A172 (cell line): ENCODE data around the gene C3orf20. TPM values are rescaled to one million over a fixed set of nuclear protein-coding genes. Genes with fewer than 3 reads are reported as not detected.

Experiments used
- DNase-seq: peaks from one replicate; pipeline ENCODE4 v3.0.0-alpha.2; 2015; ENCODE audit warnings: low spot score
- total RNA-seq: library from RNA; depleted of rRNA; stranded (reverse); fragments of >200 nt; shearing (Covaris generic); gene quantifications from 2 replicates; pipeline ENCODE4 v1.2.3, GENCODE V29; 2014

The C3orf20 gene
- total RNA-seq, 1 experiment from 2014 or later: not detected

DNA sequence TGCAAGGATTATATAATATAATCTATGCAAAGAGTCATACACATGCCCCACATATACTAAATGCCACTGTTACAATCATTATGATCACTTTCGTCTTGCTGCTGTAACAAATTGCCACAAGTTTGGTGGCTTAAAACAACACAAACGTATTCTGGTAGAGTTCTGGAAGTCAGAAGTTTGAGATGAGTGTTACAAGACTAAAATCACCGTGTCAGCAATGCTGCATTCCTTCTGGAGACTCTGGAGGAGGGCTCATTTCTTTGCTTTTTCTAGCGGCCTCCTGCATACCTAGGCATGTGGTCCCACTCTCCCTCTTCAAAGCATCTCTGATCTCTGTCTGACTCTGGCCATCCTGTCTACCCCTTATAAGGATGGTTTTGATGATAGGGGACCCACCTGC, 24.7 kb upstream of the C3orf20 start:
- DNase-seq: no peak

DNA sequence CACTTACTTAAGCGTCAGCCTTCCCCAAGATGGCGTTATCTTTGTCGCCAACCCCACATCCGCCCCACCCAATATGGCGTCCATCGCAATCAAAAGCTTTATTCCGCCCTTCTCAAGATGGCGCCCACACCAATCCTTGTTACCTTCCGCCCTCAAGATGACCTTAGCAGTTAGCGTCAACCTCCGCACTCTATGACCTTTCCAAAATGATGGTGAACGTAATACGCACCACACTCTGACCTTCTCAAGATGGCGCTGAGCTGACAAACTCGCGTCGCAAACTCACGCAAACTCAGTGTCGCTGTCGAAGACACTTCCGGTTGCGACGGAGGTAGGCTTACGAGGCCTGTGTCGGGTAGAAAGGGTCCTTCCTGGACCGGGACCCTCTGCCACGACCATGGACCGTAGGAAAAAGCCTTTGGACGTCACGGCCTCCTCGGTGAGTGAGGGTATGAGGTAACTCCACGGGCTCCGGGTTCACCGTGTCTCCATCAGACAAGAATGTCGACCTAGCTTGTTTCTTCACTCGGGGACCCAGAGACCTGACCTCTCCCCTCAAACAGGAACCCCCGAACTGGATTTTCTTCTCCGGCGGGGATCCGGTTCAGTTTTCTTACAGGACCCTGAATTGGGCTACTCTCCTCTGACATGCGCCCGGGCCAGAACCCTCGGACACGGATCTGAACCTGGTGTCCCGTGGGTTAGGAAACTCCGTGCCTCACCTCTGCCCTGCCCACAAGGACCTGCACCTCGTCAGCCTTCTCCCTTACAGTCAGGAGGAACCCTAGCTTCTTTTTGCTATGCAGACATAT, 23.3 kb upstream of the C3orf20 start, which contains the start of gene CCDC174:
Gene CCDC174, plus strand, starts transcription at position 323 of the 812 bp plus-strand sequence. Its CDS starts 75 bp downstream, at position 398.
- DNase-seq: peak; percentile 99

DNA sequence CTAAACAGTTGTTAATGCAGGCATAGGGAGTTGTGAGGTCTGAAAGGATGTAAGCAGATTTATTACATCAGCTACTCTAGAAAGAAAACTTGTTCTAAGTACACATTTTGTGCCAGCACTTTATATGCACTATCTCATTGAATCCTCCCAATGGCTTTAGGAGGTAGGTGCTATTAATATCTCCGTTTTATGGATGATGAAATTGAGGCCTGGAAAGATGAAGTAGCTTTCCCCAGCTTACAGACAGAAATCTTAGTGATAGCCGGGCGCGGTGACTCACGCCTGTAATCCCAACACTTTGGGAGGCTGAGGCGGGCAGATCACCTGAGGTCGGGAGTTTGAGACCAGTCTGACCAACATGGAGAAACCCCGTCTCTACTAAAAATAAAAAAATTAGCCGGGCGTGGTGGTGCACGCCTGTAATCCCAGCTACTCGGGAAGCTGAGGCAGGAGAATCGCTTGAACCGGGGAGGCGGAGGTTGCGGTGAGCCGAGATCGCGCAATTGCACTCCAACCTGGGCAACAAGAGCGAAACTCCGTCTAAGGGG, 22.5 kb upstream of the C3orf20 start:
- peak; percentile 8 for DNase-seq

DNA sequence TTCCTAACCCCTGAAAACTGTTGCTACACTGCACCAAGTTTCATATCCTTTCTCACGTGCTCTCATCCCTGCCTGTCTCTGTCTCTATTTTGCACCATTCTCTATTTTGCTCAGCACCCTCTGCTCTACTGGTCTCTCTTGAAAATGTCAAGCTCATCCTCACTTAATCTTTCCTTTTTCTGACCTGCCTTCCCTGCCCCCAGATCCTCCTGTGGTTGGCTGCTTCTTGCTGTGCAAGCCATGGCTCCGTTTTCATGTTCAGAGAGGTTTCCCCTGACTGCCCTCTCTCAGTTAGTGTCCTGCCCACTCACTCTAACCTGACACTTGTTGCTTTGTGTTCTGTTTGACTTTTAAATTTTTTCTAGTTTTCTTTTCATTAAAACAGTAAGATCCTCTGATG, 17.4 kb upstream of the C3orf20 start:
- no peak for DNase-seq

DNA sequence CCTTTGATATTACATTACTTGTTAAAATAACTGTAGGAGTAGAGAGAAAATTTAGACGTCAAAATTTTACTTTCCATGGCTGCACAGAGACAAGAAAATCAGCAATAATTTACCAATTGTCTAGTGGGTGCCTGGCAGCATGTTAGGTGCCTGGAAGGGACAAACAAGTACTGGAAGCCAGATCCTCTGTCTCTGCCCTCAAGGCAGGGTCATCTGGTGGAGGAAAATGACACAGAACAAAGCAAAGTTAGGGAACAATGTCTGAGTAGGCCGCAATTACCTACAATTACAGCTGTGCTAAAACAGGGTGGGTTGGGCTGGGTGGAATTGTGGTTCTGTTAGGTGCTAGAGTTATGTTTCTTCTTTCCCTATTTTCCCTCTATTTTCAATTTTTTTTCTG, 16.0 kb upstream of the C3orf20 start:
- DNase-seq: no peak

DNA sequence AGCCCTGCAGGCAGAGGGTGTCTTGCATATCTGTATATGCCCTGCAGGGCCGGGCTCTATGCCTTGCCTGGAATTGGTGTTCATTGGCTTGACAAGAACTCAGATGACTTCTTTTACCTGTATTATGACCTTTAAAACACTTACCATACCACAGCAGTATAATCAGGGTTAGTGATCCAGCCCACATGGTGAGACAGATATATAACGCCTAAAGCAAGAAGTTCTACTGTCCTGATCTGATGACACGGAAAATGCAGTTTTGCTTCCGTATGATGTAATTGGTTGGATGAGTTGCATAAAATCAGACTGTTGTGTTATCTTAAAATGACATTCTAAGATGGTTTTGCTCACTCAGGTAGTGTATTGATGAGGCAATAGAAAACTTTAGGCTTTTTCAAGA, 14.0 kb upstream of the C3orf20 start:
- DNase-seq: no peak

DNA sequence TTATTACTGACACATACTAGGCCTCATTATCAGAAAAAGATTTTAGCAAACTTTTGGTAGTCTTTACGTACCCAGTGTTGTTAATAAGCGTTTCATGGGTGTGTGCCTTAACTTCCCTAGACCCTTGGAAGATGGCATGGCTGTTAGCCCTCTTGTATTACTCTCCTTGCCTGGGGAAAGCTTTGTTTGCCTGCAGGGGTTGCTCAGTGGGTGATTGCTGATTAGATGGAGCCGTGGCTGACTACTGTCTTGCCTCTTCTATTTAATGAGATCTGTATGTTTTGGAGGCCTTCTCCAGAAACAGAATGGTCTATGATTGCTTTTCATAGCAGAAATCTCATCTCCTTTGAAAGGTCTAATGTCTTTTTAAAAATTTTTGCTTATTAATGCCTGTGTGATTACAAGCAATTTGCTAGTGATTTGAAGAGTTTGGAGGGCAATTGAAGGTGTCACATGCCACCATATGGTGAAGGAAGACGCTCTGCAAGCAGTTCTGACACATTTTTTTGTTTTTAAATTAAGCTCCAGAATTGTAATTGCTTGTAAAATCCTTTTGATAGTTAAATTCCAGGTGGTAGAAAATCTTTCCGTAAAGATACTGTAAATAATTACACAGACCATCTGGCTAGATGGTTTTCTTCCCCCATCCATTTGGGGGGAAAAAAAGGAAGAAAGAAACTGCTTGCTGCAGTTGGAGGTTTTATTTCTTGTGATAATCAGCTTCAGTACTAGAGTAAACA, 11.4 kb upstream of the C3orf20 start:
- DNase-seq: no peak

DNA sequence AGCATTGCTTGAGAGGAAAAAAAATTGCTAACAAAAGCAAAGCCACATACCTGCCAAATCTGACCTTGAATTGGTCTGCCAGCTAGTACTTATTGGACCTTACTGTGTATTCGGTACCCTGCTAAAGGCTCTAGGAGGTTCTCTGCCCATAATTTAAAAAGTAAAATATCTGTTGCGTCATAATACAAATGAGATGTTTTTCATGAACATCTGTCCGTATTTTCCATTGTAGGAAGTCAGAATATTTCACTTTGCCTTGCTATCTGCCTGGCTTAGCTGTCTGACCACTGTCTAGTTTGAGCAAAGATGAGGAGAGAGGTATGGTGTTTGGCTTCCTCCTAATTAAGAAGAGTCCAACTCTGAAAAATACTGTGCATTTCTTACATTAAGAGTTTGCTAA, 10.8 kb upstream of the C3orf20 start:
- DNase-seq: no peak

DNA sequence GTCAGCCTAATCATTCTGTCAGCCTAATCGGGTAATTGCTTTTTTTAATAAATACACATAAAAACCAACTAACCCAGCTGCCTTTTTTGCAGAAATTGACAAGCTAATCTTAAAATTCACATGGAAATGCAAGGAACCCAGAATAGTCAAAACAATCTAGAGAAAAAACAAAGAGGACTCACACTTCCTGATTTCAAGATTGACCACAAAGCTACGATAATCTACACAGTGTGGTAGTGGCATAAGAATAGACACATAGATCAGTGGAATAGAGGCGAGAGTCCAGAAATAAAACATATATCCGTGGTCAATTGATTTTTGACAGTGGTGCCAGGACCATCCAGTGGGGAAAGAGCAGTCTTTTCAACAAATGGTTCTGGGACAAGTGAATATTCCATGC, 2.4 kb upstream of the C3orf20 start:
- DNase-seq: no peak

DNA sequence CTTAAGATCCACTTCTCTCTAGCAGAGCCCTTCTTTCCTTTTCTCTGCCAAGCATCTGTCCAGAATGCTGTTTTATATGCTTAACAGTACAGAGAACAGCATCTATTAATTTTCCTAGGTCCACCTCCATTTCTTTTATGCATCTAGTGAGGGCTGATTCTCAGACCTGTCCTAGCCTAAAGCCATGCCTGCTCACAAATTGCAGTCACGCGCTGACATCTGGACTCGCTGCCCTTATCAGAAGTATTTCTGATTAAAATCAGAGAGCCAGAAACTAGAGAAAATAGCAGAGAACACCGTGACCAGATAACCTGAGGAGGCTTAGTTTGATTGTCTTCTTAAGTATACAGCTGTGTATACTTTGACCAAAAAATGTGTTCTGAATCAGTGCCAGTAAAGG, 1.9 kb downstream of the C3orf20 start:
- DNase-seq: no peak

DNA sequence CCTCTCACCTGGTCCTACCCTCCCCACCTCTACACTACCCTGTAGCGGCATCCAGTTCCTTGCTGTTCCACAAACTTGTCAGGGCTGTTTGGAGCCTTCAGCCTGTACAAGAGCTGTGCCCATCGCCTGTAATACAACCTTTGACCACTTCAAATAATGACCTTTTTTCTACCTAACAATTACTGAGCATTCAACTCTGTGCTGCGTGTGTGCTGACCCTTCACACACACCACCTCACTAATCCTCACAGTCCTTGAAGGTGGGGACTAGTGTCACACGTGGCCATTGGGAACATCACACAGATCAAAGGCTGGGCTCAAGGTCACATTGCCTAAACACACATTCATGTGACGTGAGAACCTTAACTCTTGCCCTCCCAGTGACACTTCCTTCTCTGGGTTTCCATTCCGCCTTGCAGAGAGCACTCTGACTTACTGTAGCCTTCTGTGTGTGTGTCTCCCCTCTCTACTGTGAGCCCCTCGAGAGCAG, 3.1 kb downstream of the C3orf20 start:
- DNase-seq: no peak

DNA sequence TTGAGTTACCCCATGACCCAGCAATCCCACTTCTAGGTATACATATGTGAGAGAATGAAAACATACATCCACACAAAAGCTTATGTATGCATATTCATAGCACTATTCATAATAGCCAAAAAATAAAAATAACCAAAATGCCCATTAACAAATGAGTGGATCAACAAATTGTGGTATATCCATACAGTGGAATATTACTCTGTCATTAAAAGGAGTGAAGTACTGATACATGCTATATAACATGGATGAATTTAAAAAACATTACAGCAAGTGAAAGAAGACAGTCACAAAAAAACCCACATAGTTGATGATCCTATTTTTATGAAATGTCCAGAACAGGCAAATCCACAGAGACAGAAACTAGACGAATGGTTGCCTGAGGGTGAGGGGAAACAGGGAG, 5.2 kb downstream of the C3orf20 start:
- no peak for DNase-seq

DNA sequence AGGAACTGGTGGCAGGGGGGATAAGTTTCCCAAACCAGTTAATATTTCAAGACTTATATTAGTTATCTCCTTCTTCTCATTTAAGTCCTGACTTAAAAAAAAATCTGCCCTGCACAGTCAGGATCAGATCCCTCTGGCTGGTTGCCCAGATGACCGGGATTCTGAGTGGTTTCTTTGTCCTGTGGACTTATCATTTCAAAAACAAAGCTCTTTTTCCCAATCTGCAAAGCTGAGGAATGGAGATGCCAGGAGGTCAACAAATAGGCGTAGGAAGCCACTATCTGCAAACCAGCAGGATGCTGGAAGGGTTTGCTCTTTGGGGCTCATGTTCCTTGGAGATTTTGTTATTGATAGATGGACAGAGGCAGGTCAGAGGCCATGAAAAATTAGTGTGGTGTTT, 5.8 kb downstream of the C3orf20 start:
- no peak for DNase-seq

DNA sequence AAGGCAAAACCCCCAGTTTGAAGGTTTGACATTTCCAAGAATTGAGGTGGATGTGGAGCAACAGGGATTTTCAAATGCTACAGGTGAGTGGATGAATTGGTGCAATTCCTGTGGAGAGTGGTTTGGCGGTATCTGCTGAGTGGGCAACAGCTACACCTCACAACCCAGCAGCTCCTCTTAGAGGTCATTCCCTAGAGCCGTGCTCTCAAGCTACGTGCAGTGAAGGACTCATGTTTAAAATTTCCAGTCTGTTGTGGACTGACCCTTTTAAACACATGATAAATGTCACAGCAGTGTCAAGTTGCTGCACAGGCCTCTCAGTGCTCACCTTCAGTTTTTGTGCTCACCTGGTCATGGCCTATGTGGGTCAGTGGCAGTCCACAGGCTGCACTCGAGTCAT, 9.5 kb downstream of the C3orf20 start:
- no peak for DNase-seq

DNA sequence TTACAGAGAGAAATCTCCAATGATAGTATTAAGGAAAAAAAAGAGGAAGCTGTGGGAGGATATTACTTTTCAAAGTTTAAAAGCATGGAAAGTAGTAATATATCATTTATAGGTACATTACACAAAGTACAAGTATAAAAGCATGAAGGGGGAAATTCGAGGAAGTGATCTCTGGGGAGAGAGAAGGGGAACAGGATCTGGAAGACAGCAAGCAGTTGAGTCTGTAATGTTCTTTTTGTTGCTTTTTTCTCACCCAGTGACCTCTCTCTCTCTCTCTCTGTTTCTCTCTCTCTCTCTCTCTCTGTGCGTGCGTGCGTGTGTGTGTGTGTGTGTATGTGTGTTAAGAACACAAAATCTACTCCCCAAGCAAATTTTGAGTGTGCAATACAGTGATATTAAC, 10.2 kb downstream of the C3orf20 start:
- DNase-seq: no peak

DNA sequence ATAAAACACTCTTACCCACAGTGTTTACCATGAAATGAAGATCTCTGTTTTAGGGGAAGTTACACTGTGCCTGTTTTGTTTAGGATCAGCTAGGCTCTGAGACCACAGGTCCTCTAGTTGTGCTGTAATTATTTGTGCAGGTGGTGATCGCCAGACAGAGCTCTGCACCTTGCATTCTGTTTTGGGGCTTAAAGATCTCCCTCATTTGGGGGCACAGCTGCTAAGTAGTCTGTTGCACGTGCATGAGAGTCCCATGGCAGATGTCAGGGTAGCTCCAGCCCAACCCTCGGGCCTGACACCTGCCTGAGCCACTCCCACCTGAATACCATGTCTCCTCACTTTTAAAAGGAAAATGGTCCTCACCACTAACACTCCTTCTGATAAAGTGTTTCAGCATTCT, 12.4 kb downstream of the C3orf20 start:
- DNase-seq: no peak

DNA sequence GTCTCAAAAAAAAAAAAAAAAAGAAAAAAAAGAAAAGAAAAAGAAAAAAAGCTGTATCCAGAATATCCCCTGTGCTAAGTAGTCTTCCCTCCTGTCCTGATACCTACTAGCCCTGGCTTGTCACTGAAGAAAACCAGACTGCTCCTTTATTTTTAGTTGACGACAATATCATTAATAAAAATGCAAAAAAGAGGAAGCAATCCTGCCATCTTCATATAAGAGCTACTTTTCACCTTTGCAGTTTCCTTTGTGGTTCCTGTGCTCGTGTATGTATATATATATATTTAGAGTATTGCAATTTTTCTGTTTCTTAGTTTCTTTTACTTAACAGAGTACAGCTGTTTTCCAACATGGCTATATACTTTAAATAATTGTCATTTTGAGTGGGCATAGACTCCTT, 13.6 kb downstream of the C3orf20 start:
- DNase-seq: no peak

DNA sequence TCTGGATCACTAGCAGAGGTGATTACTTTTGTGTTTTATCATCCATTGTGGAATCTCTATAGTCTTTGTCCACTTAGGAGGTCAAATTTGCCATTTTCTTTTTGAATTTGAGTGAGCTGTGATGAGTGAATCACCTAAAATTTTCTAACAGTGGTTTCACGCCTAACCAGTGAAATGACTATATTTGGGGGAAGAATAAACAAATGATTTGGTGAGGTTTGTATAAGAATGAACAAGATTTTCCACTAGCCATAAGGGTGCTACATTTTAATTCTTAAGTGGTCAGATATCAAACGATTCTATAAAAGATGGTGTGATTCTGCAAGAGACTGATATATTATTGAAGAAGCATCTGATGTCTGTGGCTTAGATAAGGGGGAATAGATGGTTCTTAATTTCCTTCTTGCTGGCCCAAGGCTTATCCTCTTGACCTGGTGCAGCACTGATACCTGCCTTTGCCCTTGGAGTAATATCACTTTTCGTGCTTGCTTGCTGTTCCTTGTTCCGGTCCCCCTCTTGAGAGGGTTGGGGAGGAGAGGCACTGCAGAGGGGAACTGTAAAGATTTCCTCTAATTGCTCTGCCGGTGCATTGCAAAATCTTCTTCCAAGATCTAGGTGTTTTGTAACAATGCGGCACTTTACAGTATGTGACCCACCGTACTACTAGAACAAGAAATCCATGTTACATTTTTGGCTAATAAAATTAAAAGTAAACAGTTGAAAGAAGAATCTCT, 14.5 kb downstream of the C3orf20 start:
- no peak for DNase-seq

DNA sequence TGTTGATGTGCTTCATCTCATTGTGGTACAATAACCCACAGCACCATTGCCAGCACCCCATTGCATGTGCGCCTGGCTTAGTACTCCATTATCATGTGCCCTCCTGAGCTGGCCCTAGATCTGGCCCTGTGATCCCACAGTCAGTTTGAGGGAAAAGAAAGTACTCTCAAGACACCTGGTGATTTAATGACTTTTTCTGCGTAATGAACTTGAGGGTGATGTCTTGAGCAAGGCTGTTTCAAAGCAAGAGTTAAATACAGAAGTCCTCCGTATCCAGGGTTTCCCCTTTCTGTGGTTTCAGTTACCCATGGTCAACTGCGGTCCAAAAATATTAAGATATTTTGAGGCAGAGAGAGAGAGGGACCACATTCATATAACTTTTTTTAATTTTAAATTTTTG, 16.3 kb downstream of the C3orf20 start:
- no peak for DNase-seq

DNA sequence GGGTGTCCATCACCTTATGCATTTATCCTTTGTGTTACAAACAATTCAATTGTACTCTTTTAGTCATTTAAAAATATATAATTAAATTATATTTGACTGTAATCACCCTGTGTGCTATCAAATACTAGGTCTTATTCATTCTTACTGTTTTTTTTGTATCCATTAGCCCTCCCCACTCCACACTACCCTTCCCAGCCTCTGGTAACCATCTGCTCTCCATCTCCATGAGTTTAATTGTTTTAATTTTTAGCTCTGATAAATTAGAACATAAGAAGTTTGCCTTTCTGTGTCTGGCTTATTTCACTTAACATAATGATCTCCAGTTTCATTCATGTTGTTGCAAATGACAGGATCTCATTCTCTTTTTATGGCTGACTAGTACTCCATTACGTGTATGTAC, 16.8 kb downstream of the C3orf20 start:
- no peak for DNase-seq

DNA sequence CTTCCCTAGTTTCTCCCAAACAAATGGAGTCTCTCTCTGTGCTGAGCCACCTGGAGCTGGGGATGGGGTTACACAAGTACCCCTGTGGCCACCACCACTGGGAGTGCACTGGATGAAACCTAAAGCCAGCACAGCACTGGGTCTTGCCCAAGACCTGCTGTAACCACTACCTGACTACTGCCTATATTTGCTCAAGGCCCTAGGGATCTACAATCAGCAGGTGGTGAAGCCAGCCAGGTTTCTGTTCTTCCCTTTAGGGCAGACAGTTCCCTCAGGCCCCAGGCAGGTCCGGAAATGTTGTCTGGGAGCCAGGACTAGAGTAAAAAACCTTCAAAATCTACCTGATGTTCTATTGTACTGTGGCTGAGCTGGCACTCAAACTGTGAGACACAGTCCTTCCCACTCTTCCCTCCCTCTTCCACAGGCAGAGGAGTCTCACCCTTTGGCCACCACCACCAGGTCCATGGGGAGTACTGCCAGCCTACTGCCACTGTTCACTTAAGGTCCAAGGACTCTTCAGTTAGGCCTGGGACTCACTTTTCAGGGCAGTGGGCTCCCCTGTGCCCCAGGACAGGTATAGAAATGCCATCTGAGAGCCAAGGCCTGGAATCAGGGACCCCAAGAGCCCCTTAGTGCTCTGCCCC, 23.8 kb downstream of the C3orf20 start:
- DNase-seq: no peak

DNA sequence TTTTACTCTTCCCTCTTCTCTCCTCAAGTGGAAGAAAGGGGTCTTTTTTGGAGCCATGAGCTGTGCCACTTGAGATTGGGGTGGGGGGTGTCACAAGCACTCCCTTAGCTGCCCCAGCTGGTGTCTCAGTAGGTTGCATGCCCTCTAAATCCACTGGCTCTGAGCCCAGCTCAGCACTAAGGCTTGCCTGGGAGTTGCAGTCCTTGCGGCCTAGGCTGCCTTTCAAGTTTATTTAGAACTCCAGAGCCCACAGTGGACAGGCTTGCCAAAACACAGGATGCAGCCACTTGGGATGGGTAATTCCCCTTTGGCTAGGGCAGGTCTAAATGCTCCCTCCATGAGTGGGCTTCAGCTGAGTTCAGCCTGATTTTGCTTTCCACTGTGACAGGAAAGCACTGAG, 24.7 kb downstream of the C3orf20 start:
- DNase-seq: no peak
